ENCODE data around the gene THBS1.

THBS1 gene

GRCh38 chr15:39641191-39641889 is 60.5 kb downstream of the THBS1 start:
- no peak for DNase-seq

- no peak for DNase-seq
These were observed 61.2 kb downstream of the THBS1 start for GRCh38 chr15:39642011-39642640.

- no peak for DNase-seq
These were observed 62.8 kb downstream of the THBS1 start for GRCh38 chr15:39643727-39644126.

- DNase-seq = no peak
These were observed 63.3 kb downstream of the THBS1 start for GRCh38 chr15:39644136-39644535.

GRCh38 chr15:39645138-39645975 is 64.5 kb downstream of the THBS1 start:
- no peak for DNase-seq

GRCh38 chr15:39645976-39646257 is 65.0 kb downstream of the THBS1 start:
- no peak for DNase-seq

- DNase-seq = no peak
These were observed 65.5 kb downstream of the THBS1 start for GRCh38 chr15:39646425-39646824.

Measured in NCI-H187 treated with DMSO at 0.1 percent for 48 hours (cell line).